HG03097 (cell line): Measurements from ENCODE around the gene PARVB.

Experiments used
- ATAC-seq: cut with Tn5 transposase; IDR thresholded peaks from one replicate; pipeline ENCODE4 v1.9.1; 2021; ENCODE audit not compliant: unreplicated experiment, low FRiP score

The PARVB gene

GRCh38 chr22:44190381-44190976 is 166.4 kb downstream of the PARVB start:
- no peak for ATAC-seq

- no peak for ATAC-seq
These were observed 166.9 kb downstream of the PARVB start for GRCh38 chr22:44191036-44191454.

- ATAC-seq = no peak
These were observed 168.2 kb downstream of the PARVB start for GRCh38 chr22:44192098-44192815.

- no peak for ATAC-seq
These were observed 168.9 kb downstream of the PARVB start for GRCh38 chr22:44192816-44193534.

GRCh38 chr22:44193535-44193891 is 169.4 kb downstream of the PARVB start:
- ATAC-seq = no peak

- no peak for ATAC-seq
These were observed 170.5 kb downstream of the PARVB start for GRCh38 chr22:44194569-44194968.

- no peak for ATAC-seq
These were observed 171.2 kb downstream of the PARVB start for GRCh38 chr22:44195189-44195871.

GRCh38 chr22:44196241-44196640 is 172.1 kb downstream of the PARVB start:
- ATAC-seq = no peak

- ATAC-seq = no peak
These were observed 172.6 kb downstream of the PARVB start for GRCh38 chr22:44196731-44197131.

- ATAC-seq = no peak
These were observed 173.2 kb downstream of the PARVB start for GRCh38 chr22:44197271-44197670.

- no peak for ATAC-seq
These were observed 175.1 kb downstream of the PARVB start for GRCh38 chr22:44199164-44199563.

- no peak for ATAC-seq
These were observed 175.8 kb downstream of the PARVB start for GRCh38 chr22:44199866-44200265.

GRCh38 chr22:44200451-44200850 is 176.3 kb downstream of the PARVB start:
- ATAC-seq = no peak

- ATAC-seq = no peak
These were observed 176.9 kb downstream of the PARVB start for GRCh38 chr22:44200855-44201550.

GRCh38 chr22:44201665-44202064 is 177.6 kb downstream of the PARVB start:
- no peak for ATAC-seq

GRCh38 chr22:44202261-44202789 is 178.2 kb downstream of the PARVB start:
- no peak for ATAC-seq

- no peak for ATAC-seq
These were observed 179.1 kb downstream of the PARVB start for GRCh38 chr22:44203203-44203602.

- no peak for ATAC-seq
These were observed 180.8 kb downstream of the PARVB start for GRCh38 chr22:44204739-44205515.

- no peak for ATAC-seq
These were observed 181.6 kb downstream of the PARVB start for GRCh38 chr22:44205516-44206329.
